Esophagus squamous epithelium (tissue), 4 donors: Measurements from ENCODE around the gene INHA.

Experiments used
- POLR2A ChIP-seq, 4 donors: fragments of 450-650 bp; IDR thresholded peaks; one replicate each; pipeline ENCODE4 v1.6.1; 2017; ENCODE audit warnings: antibody characterized with exemption in 4 of 4, mild to moderate bottlenecking in 4 of 4, moderate library complexity in 3 of 4
- TF ChIP-seq, protein P1 (sequence below), 6 experiments: fragments of 450-650 bp in 4 of 6; fragments of 200-600 bp in 2 of 6; sonication (generic) in 2 of 6; IDR thresholded peaks; one replicate each; pipeline ENCODE4 v1.5.1; 2016 to 2019; ENCODE audit warnings: antibody characterized with exemption in 6 of 6, mild to moderate bottlenecking in 4 of 6, moderate library complexity in 4 of 6

DNA sequence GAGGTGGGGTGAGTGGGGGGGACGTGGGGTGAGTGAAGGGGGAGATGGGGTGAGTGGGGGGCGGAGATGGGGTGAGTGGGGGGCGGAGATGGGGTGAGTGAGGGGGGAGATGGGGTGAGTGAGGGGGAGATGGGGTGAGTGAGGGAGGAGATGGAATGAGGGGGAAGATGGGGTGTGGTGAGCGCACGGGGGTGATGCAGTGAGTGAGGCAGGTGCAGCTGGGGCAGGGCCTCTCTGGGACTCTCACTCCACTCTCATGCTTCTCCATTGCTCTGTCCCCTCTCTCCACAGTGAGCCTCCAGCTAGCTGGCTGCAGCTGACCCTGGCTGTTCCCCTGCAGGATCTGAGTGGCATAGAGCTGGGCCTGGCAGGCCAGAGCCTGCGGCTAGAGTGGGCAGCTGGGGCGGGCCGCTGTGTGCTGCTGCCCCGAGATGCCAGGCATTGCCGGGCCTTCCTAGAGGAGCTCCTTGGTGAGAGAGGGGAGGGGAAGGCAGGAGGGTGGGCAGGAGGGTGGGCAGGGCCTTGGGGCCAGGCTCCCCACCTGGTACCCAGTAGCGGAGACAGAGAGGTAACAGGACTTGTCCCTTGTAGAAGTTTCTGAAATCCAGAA, 41.5 kb downstream of the INHA start:
- TF ChIP-seq POLR2A (IDR thresholded peaks at IDR 0.05) = no peak
- TF ChIP-seq, protein P1, sequence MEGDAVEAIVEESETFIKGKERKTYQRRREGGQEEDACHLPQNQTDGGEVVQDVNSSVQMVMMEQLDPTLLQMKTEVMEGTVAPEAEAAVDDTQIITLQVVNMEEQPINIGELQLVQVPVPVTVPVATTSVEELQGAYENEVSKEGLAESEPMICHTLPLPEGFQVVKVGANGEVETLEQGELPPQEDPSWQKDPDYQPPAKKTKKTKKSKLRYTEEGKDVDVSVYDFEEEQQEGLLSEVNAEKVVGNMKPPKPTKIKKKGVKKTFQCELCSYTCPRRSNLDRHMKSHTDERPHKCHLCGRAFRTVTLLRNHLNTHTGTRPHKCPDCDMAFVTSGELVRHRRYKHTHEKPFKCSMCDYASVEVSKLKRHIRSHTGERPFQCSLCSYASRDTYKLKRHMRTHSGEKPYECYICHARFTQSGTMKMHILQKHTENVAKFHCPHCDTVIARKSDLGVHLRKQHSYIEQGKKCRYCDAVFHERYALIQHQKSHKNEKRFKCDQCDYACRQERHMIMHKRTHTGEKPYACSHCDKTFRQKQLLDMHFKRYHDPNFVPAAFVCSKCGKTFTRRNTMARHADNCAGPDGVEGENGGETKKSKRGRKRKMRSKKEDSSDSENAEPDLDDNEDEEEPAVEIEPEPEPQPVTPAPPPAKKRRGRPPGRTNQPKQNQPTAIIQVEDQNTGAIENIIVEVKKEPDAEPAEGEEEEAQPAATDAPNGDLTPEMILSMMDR (IDR thresholded peaks at IDR 0.05) = no peak
